Chondrocyte (in vitro differentiated cells): ENCODE data around the gene CAAP1. TPM values are rescaled to one million over a fixed set of nuclear protein-coding genes. Genes with fewer than 3 reads are reported as not detected.
"Not testable (repeated sequence)": the region's sequence is repeated elsewhere in the genome, so short reads cannot be mapped to it uniquely, and the experiment has no call there.

Source experiments
- DNase-seq: peaks from one replicate; pipeline ENCODE4 v3.0.0; 2021; ENCODE audit warnings: mixed read lengths, low spot score
- H3K27ac Mint-ChIP-seq: one replicate; pipeline ENCODE4 v1.8.0; 2021; ENCODE audit warnings: mild to moderate bottlenecking, moderate library complexity, mixed read lengths; ENCODE audit not compliant: unreplicated experiment
- H3K27me3 Mint-ChIP-seq: 2 replicates; pipeline ENCODE4 v1.8.0; 2021; ENCODE audit warnings: low read depth, mixed read lengths
- H3K36me3 Mint-ChIP-seq: 2 replicates; pipeline ENCODE4 v1.8.0; 2021; ENCODE audit warnings: low read depth, mixed read lengths
- H3K4me1 Mint-ChIP-seq: 2 replicates; pipeline ENCODE4 v1.8.0; 2021; ENCODE audit warnings: low read depth, mild to moderate bottlenecking, mixed read lengths
- H3K4me3 Mint-ChIP-seq: one replicate; pipeline ENCODE4 v1.8.0; 2021; ENCODE audit warnings: mild to moderate bottlenecking, moderate library complexity, mixed read lengths; ENCODE audit not compliant: unreplicated experiment
- H3K9me3 Mint-ChIP-seq: 2 replicates; pipeline ENCODE4 v1.8.0; 2021; ENCODE audit warnings: low read depth, mixed read lengths
- CTCF ChIP-seq: fragments of 200-600 bp; sonication (generic); IDR thresholded peaks from 2 replicates; pipeline ENCODE4 v1.5.0; 2021; ENCODE audit warnings: antibody characterized with exemption, mild to moderate bottlenecking, moderate library complexity
- total RNA-seq: library from RNA; stranded (reverse); gene quantifications from 3 replicates; pipeline ENCODE4 v1.2.1, GENCODE V29; 2021

Gene CAAP1
- total RNA-seq, 1 donor from 2014 or later, result 16.1 TPM

GRCh38 chr9:26833792-26834191, 58.8 kb downstream of the CAAP1 start:
- DNase-seq, result no peak

GRCh38 chr9:26828391-26828955, 64.1 kb downstream of the CAAP1 start:
- not testable (repeated sequence) for H3K36me3 Mint-ChIP-seq, H3K4me3 Mint-ChIP-seq, H3K27me3 Mint-ChIP-seq, H3K27ac Mint-ChIP-seq, DNase-seq, H3K4me1 Mint-ChIP-seq, H3K9me3 Mint-ChIP-seq

More at GRCh38 chr9:26833792-26834191, 58.8 kb downstream of the CAAP1 start:
- Mint-ChIP-seq H3K27ac (no peak overlapping the region), H3K36me3 (peaks cover 10% of the 10 kb centered on the region), H3K4me1 (peaks cover 4% of the 10 kb centered on the region), H3K27me3 (no peaks in the 10 kb centered on the region), H3K9me3 (no peaks in the 10 kb centered on the region), H3K4me3 (no peak overlapping the region)
- no peak for TF ChIP-seq CTCF

- no peak for TF ChIP-seq CTCF
- Mint-ChIP-seq H3K4me1 (peaks cover 10% of the 10 kb centered on the region), H3K4me3 (no peak overlapping the region), H3K27me3 (no peaks in the 10 kb centered on the region), H3K36me3 (peaks cover 2% of the 10 kb centered on the region), H3K9me3 (peaks cover 13% of the 10 kb centered on the region), H3K27ac (no peak overlapping the region)
- DNase-seq, result no peak
Measured at GRCh38 chr9:26814799-26815198, 77.8 kb downstream of the CAAP1 start.

GRCh38 chr9:26813247-26813646, 79.4 kb downstream of the CAAP1 start:
- no peak overlapping the region for H3K4me3 Mint-ChIP-seq
- peaks cover 13% of the 10 kb centered on the region for H3K9me3 Mint-ChIP-seq
- TF ChIP-seq CTCF, result no peak
- no peak for DNase-seq
- H3K27ac Mint-ChIP-seq, result no peak overlapping the region
- peaks cover 13% of the 10 kb centered on the region for H3K4me1 Mint-ChIP-seq
- peaks cover 2% of the 10 kb centered on the region for H3K36me3 Mint-ChIP-seq
- no peaks in the 10 kb centered on the region for H3K27me3 Mint-ChIP-seq

GRCh38 chr9:26812217-26812616, 80.4 kb downstream of the CAAP1 start:
- H3K4me3 Mint-ChIP-seq, result no peak overlapping the region
- DNase-seq, result no peak
- no peak for TF ChIP-seq CTCF
- peaks cover 13% of the 10 kb centered on the region for H3K9me3 Mint-ChIP-seq
- peaks cover 2% of the 10 kb centered on the region for H3K36me3 Mint-ChIP-seq
- no peaks in the 10 kb centered on the region for H3K27me3 Mint-ChIP-seq
- H3K27ac Mint-ChIP-seq, result no peak overlapping the region
- H3K4me1 Mint-ChIP-seq, result peaks cover 13% of the 10 kb centered on the region

GRCh38 chr9:26811106-26811505, 81.5 kb downstream of the CAAP1 start:
- DNase-seq, result no peak
- H3K4me1 Mint-ChIP-seq, result peaks cover 13% of the 10 kb centered on the region
- H3K27ac Mint-ChIP-seq, result no peak overlapping the region
- no peak for TF ChIP-seq CTCF
- H3K36me3 Mint-ChIP-seq, result peaks cover 2% of the 10 kb centered on the region
- H3K4me3 Mint-ChIP-seq, result no peak overlapping the region
- H3K9me3 Mint-ChIP-seq, result peaks cover 13% of the 10 kb centered on the region
- H3K27me3 Mint-ChIP-seq, result no peaks in the 10 kb centered on the region
